ENCODE measurements around the gene EPHA5. TPM values are rescaled to one million over a fixed set of nuclear protein-coding genes. Genes with fewer than 3 reads are reported as not detected.

Gene EPHA5
- total and polyA plus RNA-seq, 8 donors, result 0.08 to 1.8 (median 0.51) TPM; not detected in 2

- TF ChIP-seq POLR2A (IDR thresholded peaks at IDR 0.05), result no peak
- no peak for TF ChIP-seq POLR2AphosphoS5 (IDR thresholded peaks at IDR 0.05)
- no peak for TF ChIP-seq CTCF (IDR thresholded peaks at IDR 0.05)
- no peak for TF ChIP-seq EP300 (IDR thresholded peaks at IDR 0.05)
- Histone ChIP-seq H3K27ac (no peak overlapping the region), H3K4me3 (no peak overlapping the region), H3K9me3 (no peaks in the 10 kb centered on the region), H3K36me3 (no peaks in the 10 kb centered on the region), H3K4me1 (no peaks in the 10 kb centered on the region), H3K27me3 (no peaks in the 10 kb centered on the region)
- no peak for DNase-seq
- 78 to 90% (median 85%) methylated on average over 1 of the region's 1 CpG for WGBS, 5 donors
- intact Hi-C loops (cut with DNase I; ENCODE audit: low total_unique reads), result no loop called here
Measured at GRCh38 chr4:65654976-65655375, 15.3 kb downstream of the EPHA5 start.

GRCh38 chr4:65653740-65654361, 16.4 kb downstream of the EPHA5 start:
- intact Hi-C loops (cut with DNase I; ENCODE audit: low total_unique reads), result no loop called here
- no peaks in the 10 kb centered on the region for H3K36me3 ChIP-seq
- 62 to 72% (median 64%) methylated on average over 6 of the region's 6 CpGs for WGBS, 5 donors
- TF ChIP-seq CTCF (IDR thresholded peaks at IDR 0.05) (no peak), POLR2A (IDR thresholded peaks at IDR 0.05) (no peak), POLR2AphosphoS5 (IDR thresholded peaks at IDR 0.05) (no peak), EP300 (IDR thresholded peaks at IDR 0.05) (no peak)
- no peaks in the 10 kb centered on the region for H3K4me1 ChIP-seq
- H3K27ac ChIP-seq, result no peak overlapping the region
- H3K4me3 ChIP-seq, result no peak overlapping the region
- H3K9me3 ChIP-seq, result no peaks in the 10 kb centered on the region
- H3K27me3 ChIP-seq, result no peaks in the 10 kb centered on the region
- DNase-seq, result no peak

- no peaks in the 10 kb centered on the region for H3K9me3 ChIP-seq
- no peak overlapping the region for H3K27ac ChIP-seq
- DNase-seq, result no peak
- intact Hi-C loops (cut with DNase I; ENCODE audit: low total_unique reads), result no loop called here
- no peaks in the 10 kb centered on the region for H3K36me3 ChIP-seq
- no peak for TF ChIP-seq POLR2A (IDR thresholded peaks at IDR 0.05)
- TF ChIP-seq POLR2AphosphoS5 (IDR thresholded peaks at IDR 0.05), result no peak
- no peak for TF ChIP-seq CTCF (IDR thresholded peaks at IDR 0.05)
- TF ChIP-seq EP300 (IDR thresholded peaks at IDR 0.05), result no peak
- WGBS, 5 donors, result 65 to 80% (median 70%) methylated on average over 3 of the region's 3 CpGs
- H3K27me3 ChIP-seq, result no peaks in the 10 kb centered on the region
- no peak overlapping the region for H3K4me3 ChIP-seq
- no peaks in the 10 kb centered on the region for H3K4me1 ChIP-seq
Measured at GRCh38 chr4:65651751-65652150, 18.5 kb downstream of the EPHA5 start.

- no peaks in the 10 kb centered on the region for H3K27me3 ChIP-seq
- no peak for DNase-seq
- H3K27ac ChIP-seq, result no peak overlapping the region
- H3K36me3 ChIP-seq, result no peaks in the 10 kb centered on the region
- H3K9me3 ChIP-seq, result no peaks in the 10 kb centered on the region
- 43 to 66% (median 54%) methylated on average over 1 of the region's 1 CpG for WGBS, 5 donors
- no peak overlapping the region for H3K4me3 ChIP-seq
- TF ChIP-seq POLR2A (IDR thresholded peaks at IDR 0.05) (no peak), CTCF (IDR thresholded peaks at IDR 0.05) (no peak), POLR2AphosphoS5 (IDR thresholded peaks at IDR 0.05) (no peak), EP300 (IDR thresholded peaks at IDR 0.05) (no peak)
- no peaks in the 10 kb centered on the region for H3K4me1 ChIP-seq
- intact Hi-C loops (cut with DNase I; ENCODE audit: low total_unique reads), result no loop called here
Measured at GRCh38 chr4:65651031-65651430, 19.3 kb downstream of the EPHA5 start.
